ENCODE data around the gene NDUFB7. TPM values are rescaled to one million over a fixed set of nuclear protein-coding genes. Genes with fewer than 3 reads are reported as not detected.
"Not testable (repeated sequence)": the region's sequence is repeated elsewhere in the genome, so short reads cannot be mapped to it uniquely, and the experiment has no call there.

The NDUFB7 gene
- total RNA-seq, 1 donor from 2014 or later, result 227 TPM

- no peak for DNase-seq (ENCODE audit: low spot score)
These were observed 3.6 kb upstream of the NDUFB7 start for GRCh38 chr19:14575428-14575980.

- DNase-seq (ENCODE audit: low spot score), result no peak
These were observed 870 bp downstream of the NDUFB7 start for GRCh38 chr19:14570864-14571527.

GRCh38 chr19:14567079-14567478 lies 4.8 kb downstream of the NDUFB7 start:
- no peak for DNase-seq (ENCODE audit: low spot score)

- DNase-seq (ENCODE audit: low spot score), result no peak
These were observed 5.2 kb downstream of the NDUFB7 start for GRCh38 chr19:14566712-14567077.

GRCh38 chr19:14565765-14566711 lies 5.8 kb downstream of the NDUFB7 start:
- no peak for DNase-seq (ENCODE audit: low spot score)

GRCh38 chr19:14565298-14565679 lies 6.6 kb downstream of the NDUFB7 start:
- no peak for DNase-seq (ENCODE audit: low spot score)

GRCh38 chr19:14564652-14565297 lies 7.1 kb downstream of the NDUFB7 start:
- not testable (repeated sequence) for DNase-seq (ENCODE audit: low spot score)

- no peak for DNase-seq (ENCODE audit: low spot score)
These were observed 7.7 kb downstream of the NDUFB7 start for GRCh38 chr19:14563989-14564651.

GRCh38 chr19:14563590-14563926 lies 8.3 kb downstream of the NDUFB7 start:
- no peak for DNase-seq (ENCODE audit: low spot score)

- no peak for DNase-seq (ENCODE audit: low spot score)
These were observed 8.9 kb downstream of the NDUFB7 start for GRCh38 chr19:14562660-14563589.

- peak; percentile 44 for DNase-seq (ENCODE audit: low spot score)
These were observed 10.0 kb downstream of the NDUFB7 start for GRCh38 chr19:14561847-14562351.

GRCh38 chr19:14561249-14561648 lies 10.6 kb downstream of the NDUFB7 start:
- DNase-seq (ENCODE audit: low spot score), result no peak

GRCh38 chr19:14560776-14561108 lies 11.1 kb downstream of the NDUFB7 start:
- no peak for DNase-seq (ENCODE audit: low spot score)

GRCh38 chr19:14559916-14560775 lies 11.7 kb downstream of the NDUFB7 start:
- DNase-seq (ENCODE audit: low spot score), result no peak

GRCh38 chr19:14558370-14559066 lies 13.3 kb downstream of the NDUFB7 start:
- no peak for DNase-seq (ENCODE audit: low spot score)

- DNase-seq (ENCODE audit: low spot score), result peak; percentile 64
These were observed 15.1 kb downstream of the NDUFB7 start for GRCh38 chr19:14556662-14557188.

- DNase-seq (ENCODE audit: low spot score), result no peak
These were observed 15.8 kb downstream of the NDUFB7 start for GRCh38 chr19:14555918-14556661.

- DNase-seq (ENCODE audit: low spot score), result no peak
These were observed 17.5 kb downstream of the NDUFB7 start for GRCh38 chr19:14554382-14554812.

All from umbilical cord (tissue), 2 donors.